Measurements from ENCODE around the gene SREBF1. TPM values are rescaled to one million over a fixed set of nuclear protein-coding genes. Genes with fewer than 3 reads are reported as not detected.
A peak's percentile ranks its signal among the peaks of the same experiment; 100 is the strongest.

Gene SREBF1
- total and polyA plus RNA-seq, 4 donors = 68.4 to 134 (median 80.7) TPM

DNA sequence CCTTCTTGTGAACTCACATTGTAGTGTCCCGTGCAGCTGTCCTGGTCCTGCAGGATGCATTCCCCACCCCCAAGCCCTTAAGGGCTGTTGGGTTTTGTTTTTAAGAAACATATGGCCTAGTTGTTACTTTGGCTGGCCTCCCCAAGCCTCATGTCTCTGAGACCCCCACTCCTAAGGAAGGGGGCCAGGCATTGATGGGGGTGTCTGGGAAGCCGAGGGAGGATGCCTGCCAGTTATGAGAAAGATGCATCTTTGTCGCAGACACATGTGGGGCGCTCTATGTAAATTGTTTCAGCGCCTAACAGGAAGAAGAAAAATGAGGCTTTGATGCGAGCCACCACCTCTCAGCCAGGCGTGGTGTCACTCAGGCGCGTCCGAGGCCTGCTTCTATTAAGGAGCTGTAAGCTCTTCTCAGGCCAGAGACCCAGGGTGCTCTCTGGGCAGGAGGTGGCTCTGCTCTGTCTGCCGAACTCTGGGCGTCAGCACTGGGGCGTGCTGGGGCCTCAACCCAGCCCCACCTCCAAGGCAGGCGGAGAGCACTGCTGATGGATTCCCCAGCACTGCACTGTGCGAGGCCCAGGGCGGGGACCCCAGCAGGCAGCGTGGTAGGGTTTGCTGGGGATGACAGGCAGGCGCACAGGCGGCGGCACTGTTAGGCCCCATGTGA lies 70.6 kb downstream of the SREBF1 start:
- TF ChIP-seq, protein P1, sequence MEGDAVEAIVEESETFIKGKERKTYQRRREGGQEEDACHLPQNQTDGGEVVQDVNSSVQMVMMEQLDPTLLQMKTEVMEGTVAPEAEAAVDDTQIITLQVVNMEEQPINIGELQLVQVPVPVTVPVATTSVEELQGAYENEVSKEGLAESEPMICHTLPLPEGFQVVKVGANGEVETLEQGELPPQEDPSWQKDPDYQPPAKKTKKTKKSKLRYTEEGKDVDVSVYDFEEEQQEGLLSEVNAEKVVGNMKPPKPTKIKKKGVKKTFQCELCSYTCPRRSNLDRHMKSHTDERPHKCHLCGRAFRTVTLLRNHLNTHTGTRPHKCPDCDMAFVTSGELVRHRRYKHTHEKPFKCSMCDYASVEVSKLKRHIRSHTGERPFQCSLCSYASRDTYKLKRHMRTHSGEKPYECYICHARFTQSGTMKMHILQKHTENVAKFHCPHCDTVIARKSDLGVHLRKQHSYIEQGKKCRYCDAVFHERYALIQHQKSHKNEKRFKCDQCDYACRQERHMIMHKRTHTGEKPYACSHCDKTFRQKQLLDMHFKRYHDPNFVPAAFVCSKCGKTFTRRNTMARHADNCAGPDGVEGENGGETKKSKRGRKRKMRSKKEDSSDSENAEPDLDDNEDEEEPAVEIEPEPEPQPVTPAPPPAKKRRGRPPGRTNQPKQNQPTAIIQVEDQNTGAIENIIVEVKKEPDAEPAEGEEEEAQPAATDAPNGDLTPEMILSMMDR (IDR thresholded peaks at IDR 0.05; ENCODE audit: control extremely low read depth, extremely low read depth) = no peak
- no peak overlapping the region for H3K27ac ChIP-seq (ENCODE audit: low read depth in 1 of 2, low read length in 1 of 2)
- no peaks in the 10 kb centered on the region for H3K9me3 ChIP-seq (ENCODE audit: control insufficient read depth in 4 of 4, insufficient read depth in 3 of 4, low read length in 3 of 4)
- peak in 2 of 3 donors; percentile 65 to 70 for DNase-seq
- no peak overlapping the region for H3K4me3 ChIP-seq
- peaks cover 0 to 6% (median 2%) of the 10 kb centered on the region in 4 donors for H3K36me3 ChIP-seq (ENCODE audit: control insufficient read depth in 4 of 4, insufficient read depth in 4 of 4, low read length in 4 of 4)
- ATAC-seq (ENCODE audit: insufficient read depth, low FRiP score) = no peak
- H3K9ac ChIP-seq (ENCODE audit: insufficient read depth in 1 of 2, low read length in 2 of 2) = no peak overlapping the region
- WGBS, 2 donors = 89 to 93% methylated on average over 20 of the region's 20 CpGs
- H3K4me1 ChIP-seq (ENCODE audit: control insufficient read depth in 5 of 5, insufficient read depth in 5 of 5, low read length in 5 of 5) = peaks cover 12 to 59% (median 36%) of the 10 kb centered on the region in 5 donors
- H3K27me3 ChIP-seq (ENCODE audit: control insufficient read depth in 3 of 3, insufficient read depth in 3 of 3, low read length in 2 of 3) = no peaks in the 10 kb centered on the region

DNA sequence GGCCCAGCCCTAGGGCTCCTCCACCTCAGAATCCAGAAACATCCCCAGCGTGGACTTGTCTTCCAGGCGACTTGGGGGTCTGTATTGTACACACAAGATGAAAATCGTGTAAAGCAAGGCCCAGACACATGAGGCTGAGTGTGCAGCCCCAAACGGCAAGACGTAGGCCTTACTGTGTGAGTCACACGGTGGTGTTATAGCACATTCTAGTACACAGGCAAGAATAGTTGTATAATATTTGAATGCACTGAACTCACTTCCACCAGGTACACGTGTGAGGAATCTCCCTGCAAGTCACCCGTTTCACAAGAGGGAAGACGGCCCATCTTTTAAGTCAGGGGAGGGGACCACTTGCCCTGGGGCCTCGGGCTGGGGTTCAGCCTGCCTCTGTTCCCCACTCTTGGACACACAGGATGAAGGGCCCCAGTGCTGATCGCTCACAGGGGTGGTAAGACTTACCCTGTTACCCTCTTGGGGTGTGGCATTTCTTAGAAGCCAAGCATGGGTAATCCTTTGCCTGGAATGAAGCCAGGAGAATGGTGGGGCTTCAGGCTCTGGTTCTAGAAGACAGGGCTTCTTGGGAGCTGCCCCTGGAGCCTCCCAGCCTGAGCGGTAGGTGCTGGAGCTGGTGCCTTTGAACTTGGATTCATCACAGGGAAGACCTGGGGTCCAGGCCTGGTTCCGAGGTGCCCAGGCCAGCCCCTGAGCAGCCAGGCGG lies 71.3 kb downstream of the SREBF1 start:
- H3K9ac ChIP-seq (ENCODE audit: insufficient read depth in 1 of 2, low read length in 2 of 2) = no peak overlapping the region
- no peak overlapping the region for H3K27ac ChIP-seq (ENCODE audit: low read depth in 1 of 2, low read length in 1 of 2)
- peaks cover 11 to 52% (median 32%) of the 10 kb centered on the region in 5 donors for H3K4me1 ChIP-seq (ENCODE audit: control insufficient read depth in 5 of 5, insufficient read depth in 5 of 5, low read length in 5 of 5)
- DNase-seq (no peak), ATAC-seq (ENCODE audit: insufficient read depth, low FRiP score) (no peak)
- H3K27me3 ChIP-seq (ENCODE audit: control insufficient read depth in 3 of 3, insufficient read depth in 3 of 3, low read length in 2 of 3) = no peaks in the 10 kb centered on the region
- no peak overlapping the region for H3K4me3 ChIP-seq
- TF ChIP-seq, protein P1 (IDR thresholded peaks at IDR 0.05; ENCODE audit: control extremely low read depth, extremely low read depth) = no peak
- peaks cover 0 to 6% (median 3%) of the 10 kb centered on the region in 4 donors for H3K36me3 ChIP-seq (ENCODE audit: control insufficient read depth in 4 of 4, insufficient read depth in 4 of 4, low read length in 4 of 4)
- no peaks in the 10 kb centered on the region for H3K9me3 ChIP-seq (ENCODE audit: control insufficient read depth in 4 of 4, insufficient read depth in 3 of 4, low read length in 3 of 4)
- 87 to 88% methylated on average over 14 of the region's 14 CpGs for WGBS, 2 donors

DNA sequence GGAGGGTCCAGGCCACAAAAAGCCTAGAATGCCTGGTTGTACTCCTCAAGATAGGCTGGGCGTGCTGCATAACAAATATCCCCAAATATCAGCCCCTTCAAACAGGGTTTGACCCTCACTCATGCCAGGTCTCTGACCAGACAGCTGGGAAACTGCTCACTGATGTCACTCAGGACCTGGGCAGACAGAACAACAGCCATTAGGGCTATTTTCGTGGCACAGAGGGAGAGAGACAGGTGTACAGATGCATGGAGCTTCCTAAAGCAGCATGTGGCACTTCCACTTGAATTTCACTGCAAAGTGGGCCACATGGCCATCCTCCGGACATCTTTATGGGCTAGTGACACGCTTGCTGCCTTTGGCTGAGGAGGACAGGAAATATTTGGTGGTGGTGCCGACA lies 73.1 kb downstream of the SREBF1 start:
- H3K9ac ChIP-seq (ENCODE audit: insufficient read depth in 1 of 2, low read length in 2 of 2) = no peak overlapping the region
- no peaks in the 10 kb centered on the region for H3K9me3 ChIP-seq (ENCODE audit: control insufficient read depth in 4 of 4, insufficient read depth in 3 of 4, low read length in 3 of 4)
- DNase-seq = no peak
- no peak overlapping the region for H3K4me3 ChIP-seq
- WGBS, 2 donors = 61 to 71% methylated on average over 5 of the region's 5 CpGs
- H3K4me1 ChIP-seq (ENCODE audit: control insufficient read depth in 5 of 5, insufficient read depth in 5 of 5, low read length in 5 of 5) = peaks cover 3 to 34% (median 21%) of the 10 kb centered on the region in 5 donors
- no peak overlapping the region for H3K27ac ChIP-seq (ENCODE audit: low read depth in 1 of 2, low read length in 1 of 2)
- peaks cover 0 to 6% (median 3%) of the 10 kb centered on the region in 4 donors for H3K36me3 ChIP-seq (ENCODE audit: control insufficient read depth in 4 of 4, insufficient read depth in 4 of 4, low read length in 4 of 4)
- TF ChIP-seq, protein P1 (IDR thresholded peaks at IDR 0.05; ENCODE audit: control extremely low read depth, extremely low read depth) = no peak
- ATAC-seq (ENCODE audit: insufficient read depth, low FRiP score) = no peak
- no peaks in the 10 kb centered on the region for H3K27me3 ChIP-seq (ENCODE audit: control insufficient read depth in 3 of 3, insufficient read depth in 3 of 3, low read length in 2 of 3)

All from lung (tissue), 12 donors.